SJCRH30 (cell line): ENCODE data around the gene NME7. TPM values are rescaled to one million over a fixed set of nuclear protein-coding genes. Genes with fewer than 3 reads are reported as not detected.

ENCODE experiments used
- DNase-seq, 2 experiments: peaks; one replicate each; pipeline ENCODE4 v3.0.0-alpha.2; 2015 to 2020
- H3K27ac ChIP-seq: fragments of 250-450 bp; sonication (Bioruptor Pico); 2 replicates; pipeline ENCODE4 v1.5.1; 2020; ENCODE audit warnings: mild to moderate bottlenecking, moderate library complexity
- H3K27me3 ChIP-seq: fragments of 250-450 bp; sonication (Bioruptor Pico); 2 replicates; pipeline ENCODE4 v1.5.1; 2020; ENCODE audit warnings: mild to moderate bottlenecking, moderate library complexity
- H3K36me3 ChIP-seq: fragments of 250-450 bp; sonication (Bioruptor Pico); 2 replicates; pipeline ENCODE4 v1.5.1; 2020; ENCODE audit warnings: mild to moderate bottlenecking, moderate library complexity
- H3K4me1 ChIP-seq: fragments of 250-450 bp; sonication (Bioruptor Pico); 2 replicates; pipeline ENCODE4 v1.5.1; 2020; ENCODE audit warnings: mild to moderate bottlenecking, moderate library complexity
- H3K4me3 ChIP-seq: fragments of 250-450 bp; sonication (Bioruptor Pico); 2 replicates; pipeline ENCODE4 v1.5.1; 2020; ENCODE audit warnings: mild to moderate bottlenecking, moderate library complexity
- H3K9me3 ChIP-seq: fragments of 250-450 bp; sonication (Bioruptor Pico); replicated peaks from 2 replicates; pipeline ENCODE4 v1.5.1; 2020; ENCODE audit warnings: mild to moderate bottlenecking, moderate library complexity
- total RNA-seq: library from RNA; depleted of rRNA; stranded (reverse); fragments of >200 nt; shearing (Covaris generic); gene quantifications from 2 replicates; pipeline ENCODE4 v1.2.3, GENCODE V29; 2014

NME7 gene
- total RNA-seq, 1 experiment from 2014 or later, result 20.7 TPM

DNA sequence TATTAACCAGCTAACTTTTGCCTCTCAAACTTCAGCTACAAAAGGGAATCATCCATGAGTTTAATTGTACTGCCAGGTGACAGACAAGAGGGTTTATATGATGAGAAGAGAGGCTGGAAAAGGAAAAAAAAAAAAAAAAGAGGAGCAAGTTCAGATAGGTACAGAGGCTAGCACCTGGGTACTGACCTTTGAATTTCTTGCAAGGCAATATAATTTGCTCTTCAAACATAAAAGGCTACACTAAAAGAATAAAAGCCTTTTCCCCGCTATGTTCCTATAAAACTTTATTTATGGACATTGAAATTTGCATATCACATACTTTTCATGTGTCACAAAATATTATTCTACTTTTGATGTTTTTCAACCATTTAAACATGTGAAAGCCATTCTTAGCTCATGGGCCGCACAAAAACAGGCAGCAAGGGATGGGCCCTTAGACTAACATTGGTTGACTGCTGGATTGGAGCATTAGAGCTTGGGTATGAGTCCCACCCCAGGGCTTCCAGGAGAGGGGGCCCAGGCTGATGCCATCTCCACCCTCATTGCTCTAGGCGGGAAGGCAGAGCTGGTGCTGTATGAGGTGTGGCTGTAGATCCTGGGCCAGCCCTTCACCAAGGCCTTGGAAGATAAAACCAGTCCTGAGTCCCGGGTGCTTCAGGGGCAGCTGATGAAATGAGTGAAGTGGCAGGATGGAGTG lies 216.8 kb downstream of the NME7 start:
- Histone ChIP-seq H3K4me3 (no peak overlapping the region), H3K9me3 (no peaks in the 10 kb centered on the region), H3K4me1 (no peaks in the 10 kb centered on the region), H3K27me3 (no peaks in the 10 kb centered on the region), H3K36me3 (no peaks in the 10 kb centered on the region), H3K27ac (no peak overlapping the region)
- DNase-seq, result no peak

DNA sequence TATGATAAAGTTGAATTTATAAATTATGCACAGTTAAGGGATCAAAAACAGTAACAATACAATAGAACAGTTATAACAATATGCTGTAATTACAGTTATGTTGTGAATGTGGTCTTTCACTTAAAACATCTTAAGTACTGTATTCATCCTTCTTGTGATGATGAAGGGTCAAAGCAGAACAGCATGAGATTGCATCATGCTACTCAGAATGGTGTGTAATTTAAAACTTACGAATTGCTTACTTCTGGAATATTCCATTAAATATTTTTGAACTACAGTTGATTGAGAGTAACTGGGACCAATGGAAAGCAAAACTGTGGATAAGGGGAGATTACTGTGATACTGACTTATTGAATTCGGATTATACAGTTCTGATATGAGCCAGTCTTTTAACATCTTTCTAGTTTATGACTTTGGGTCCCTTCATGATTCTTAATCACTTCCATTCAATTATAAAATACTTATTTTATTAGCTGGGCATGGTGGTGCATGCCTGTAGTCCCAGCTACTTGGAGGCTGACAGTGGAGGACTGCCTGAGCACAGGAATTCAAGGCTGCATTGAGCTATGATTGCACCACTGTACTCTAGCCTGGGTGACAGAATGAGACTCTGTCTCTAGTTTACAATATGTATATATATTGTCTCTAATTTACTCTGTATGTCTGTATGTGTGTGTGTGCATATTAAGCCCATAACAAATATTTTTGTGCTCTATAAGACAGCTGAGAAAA lies 217.9 kb downstream of the NME7 start:
- no peaks in the 10 kb centered on the region for H3K9me3 ChIP-seq
- H3K4me1 ChIP-seq, result no peaks in the 10 kb centered on the region
- H3K27ac ChIP-seq, result no peak overlapping the region
- no peaks in the 10 kb centered on the region for H3K36me3 ChIP-seq
- no peak overlapping the region for H3K4me3 ChIP-seq
- H3K27me3 ChIP-seq, result no peaks in the 10 kb centered on the region
- no peak for DNase-seq

DNA sequence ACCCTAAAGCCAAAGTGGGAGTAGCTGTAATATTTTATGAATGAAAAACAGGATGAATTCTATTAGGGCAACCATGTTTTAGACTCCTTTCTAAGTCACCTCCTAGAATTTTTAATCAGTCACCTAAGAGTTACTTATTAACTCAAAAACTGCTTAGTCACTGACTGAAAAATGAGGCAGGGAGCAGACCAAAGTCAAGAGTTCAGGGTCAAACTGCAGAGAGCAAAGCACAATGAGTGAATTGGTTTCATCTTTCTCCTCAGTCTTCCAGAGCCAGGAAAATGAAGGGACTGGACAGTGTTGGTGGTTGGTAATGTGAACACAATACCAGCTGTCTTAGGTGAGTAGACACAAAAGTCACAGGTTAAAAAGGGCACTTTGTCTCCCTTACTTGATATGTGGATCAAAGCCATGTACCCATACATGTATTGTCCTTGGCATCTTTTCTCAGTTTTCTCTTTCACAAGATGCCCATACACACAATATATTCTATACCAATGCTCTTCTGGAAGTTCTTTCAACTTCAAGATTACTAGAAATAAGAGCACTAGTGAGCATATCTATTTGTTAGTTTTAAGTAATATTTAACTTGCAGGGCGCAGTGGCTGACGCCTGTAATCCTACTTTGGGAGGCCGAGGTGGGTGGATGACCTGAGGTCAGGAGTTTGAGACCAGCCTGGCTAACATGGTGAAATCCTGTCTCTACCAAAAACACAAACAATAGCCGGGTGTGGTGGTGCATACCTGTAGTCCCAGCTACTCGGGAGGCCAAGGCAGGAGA lies 218.9 kb downstream of the NME7 start:
- DNase-seq, result no peak
- Histone ChIP-seq H3K27me3 (no peaks in the 10 kb centered on the region), H3K4me1 (no peaks in the 10 kb centered on the region), H3K9me3 (no peaks in the 10 kb centered on the region), H3K36me3 (no peaks in the 10 kb centered on the region), H3K27ac (no peak overlapping the region), H3K4me3 (no peak overlapping the region)

DNA sequence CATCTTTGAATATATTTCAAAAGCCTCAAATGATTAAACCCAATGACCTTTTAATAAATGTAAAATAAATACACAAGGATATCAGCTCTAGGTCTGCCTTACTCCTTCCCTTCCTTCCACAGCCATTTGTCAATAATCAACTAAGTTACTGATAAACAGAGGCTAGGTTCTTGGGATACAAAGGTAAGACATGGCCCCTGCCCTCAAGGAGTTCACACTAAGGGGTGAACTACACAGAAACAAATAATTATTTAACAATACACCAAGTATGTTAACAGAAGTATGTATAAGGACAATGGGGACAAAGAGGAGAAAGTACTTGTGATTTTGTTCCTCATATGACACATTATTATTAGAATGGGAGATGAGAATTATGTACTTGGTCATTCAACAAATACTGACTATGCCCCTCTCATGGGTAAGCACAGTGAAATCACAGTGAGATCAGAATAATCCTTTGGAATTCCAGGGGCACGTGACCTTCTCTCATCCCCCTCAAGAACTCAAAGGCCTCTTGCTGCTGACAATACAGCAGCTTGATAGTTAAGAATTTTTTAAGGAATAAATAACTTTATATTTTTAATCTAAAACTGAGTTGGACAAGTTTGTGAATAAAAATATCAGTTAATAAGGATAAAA lies 220.9 kb downstream of the NME7 start:
- DNase-seq, result no peak
- Histone ChIP-seq H3K36me3 (no peaks in the 10 kb centered on the region), H3K9me3 (no peaks in the 10 kb centered on the region), H3K4me3 (no peak overlapping the region), H3K27me3 (no peaks in the 10 kb centered on the region), H3K4me1 (no peaks in the 10 kb centered on the region), H3K27ac (no peak overlapping the region)

DNA sequence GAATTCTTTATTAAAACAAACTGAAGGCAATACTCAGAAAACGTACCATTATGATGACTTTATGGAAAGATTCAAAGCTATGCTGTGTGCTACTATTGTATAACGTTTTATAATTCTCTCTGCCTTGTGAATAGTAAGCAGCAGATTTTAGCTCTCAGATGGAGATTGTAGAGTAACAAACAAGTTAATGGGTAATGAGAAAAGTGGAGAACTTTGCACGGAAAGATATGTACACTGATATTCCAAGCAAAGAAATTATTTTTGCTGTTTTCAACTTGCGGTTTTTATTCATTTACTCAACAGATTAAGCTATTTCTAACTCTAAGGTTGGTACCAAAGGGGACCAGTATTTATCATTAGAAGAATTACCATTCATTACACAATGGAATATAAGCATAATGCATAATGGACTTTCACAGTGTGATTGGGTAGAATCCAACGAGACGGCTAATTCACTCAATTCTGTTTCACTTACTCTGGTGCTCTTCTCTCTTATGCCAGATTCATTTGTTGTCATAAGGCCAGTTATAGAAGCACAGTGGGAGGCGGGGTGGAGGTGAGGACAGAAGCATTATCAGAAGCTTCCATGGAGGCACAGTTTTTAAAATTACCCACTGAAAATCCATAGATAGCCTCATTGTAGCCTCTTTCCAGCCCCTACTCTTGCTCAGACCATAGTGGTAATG lies 222.5 kb downstream of the NME7 start:
- H3K4me3 ChIP-seq, result no peak overlapping the region
- no peak overlapping the region for H3K27ac ChIP-seq
- no peaks in the 10 kb centered on the region for H3K36me3 ChIP-seq
- no peaks in the 10 kb centered on the region for H3K9me3 ChIP-seq
- no peaks in the 10 kb centered on the region for H3K27me3 ChIP-seq
- no peaks in the 10 kb centered on the region for H3K4me1 ChIP-seq
- DNase-seq, result no peak

DNA sequence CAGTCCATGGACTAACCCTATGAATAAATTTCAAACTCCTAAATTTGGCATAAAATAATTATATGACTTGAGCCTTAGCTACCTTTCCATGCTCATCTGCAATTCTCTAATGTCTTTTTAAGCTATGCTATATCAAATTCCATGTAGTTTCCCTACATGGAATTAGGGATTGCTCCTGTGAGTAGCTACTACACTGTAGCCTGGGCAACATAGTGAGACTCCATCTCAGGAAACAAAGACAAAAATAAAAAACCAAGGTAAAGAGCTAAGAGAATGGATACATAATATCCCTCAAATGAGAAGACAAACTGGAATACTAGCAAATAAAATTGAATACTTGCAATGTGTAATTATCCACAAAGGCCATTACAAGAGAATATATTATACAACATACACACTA lies 223.6 kb downstream of the NME7 start:
- Histone ChIP-seq H3K4me3 (no peak overlapping the region), H3K9me3 (no peaks in the 10 kb centered on the region), H3K36me3 (no peaks in the 10 kb centered on the region), H3K27ac (no peak overlapping the region), H3K4me1 (no peaks in the 10 kb centered on the region), H3K27me3 (no peaks in the 10 kb centered on the region)
- DNase-seq, result no peak

DNA sequence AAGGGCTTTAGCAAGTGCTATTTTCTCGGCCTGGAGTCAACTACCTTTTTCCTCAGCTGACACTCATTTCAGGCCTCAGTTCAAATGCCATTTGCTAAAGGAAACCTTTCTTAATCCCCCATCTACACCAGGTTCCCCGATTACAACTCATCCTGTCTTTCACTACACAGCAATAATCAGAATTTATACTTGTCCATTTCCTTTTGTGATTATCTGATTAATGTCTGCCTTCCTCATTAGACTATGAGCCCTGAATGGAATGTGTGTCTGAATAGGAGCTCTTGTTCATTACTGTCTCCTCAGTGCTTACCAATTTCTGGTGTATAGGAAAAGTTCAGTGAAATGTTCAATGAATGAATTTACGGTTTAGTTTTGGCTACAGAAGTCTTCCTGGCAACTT lies 224.3 kb downstream of the NME7 start:
- no peaks in the 10 kb centered on the region for H3K9me3 ChIP-seq
- H3K36me3 ChIP-seq, result no peaks in the 10 kb centered on the region
- H3K27ac ChIP-seq, result no peak overlapping the region
- DNase-seq, result no peak
- no peak overlapping the region for H3K4me3 ChIP-seq
- no peaks in the 10 kb centered on the region for H3K27me3 ChIP-seq
- no peaks in the 10 kb centered on the region for H3K4me1 ChIP-seq

DNA sequence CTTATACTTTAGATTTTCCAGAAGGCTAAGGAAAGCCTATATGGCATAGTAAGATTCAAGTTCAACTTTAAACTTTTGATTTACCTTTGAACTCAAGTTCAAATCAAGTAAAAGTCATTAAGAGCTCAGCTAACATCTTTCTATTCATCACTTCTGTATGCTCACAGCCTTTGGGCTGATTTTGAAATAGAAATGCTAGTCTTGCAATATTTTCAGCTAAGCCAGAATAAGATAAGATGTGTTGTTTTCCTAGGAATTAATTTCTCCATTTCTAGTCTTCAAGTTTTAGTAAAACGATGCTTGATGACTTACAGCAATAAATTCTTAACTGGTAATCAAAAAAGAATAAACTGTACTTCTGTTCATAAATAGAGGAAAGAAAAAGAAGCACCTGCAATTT lies 225.5 kb downstream of the NME7 start:
- H3K27me3 ChIP-seq, result no peaks in the 10 kb centered on the region
- no peaks in the 10 kb centered on the region for H3K36me3 ChIP-seq
- no peak overlapping the region for H3K27ac ChIP-seq

DNA sequence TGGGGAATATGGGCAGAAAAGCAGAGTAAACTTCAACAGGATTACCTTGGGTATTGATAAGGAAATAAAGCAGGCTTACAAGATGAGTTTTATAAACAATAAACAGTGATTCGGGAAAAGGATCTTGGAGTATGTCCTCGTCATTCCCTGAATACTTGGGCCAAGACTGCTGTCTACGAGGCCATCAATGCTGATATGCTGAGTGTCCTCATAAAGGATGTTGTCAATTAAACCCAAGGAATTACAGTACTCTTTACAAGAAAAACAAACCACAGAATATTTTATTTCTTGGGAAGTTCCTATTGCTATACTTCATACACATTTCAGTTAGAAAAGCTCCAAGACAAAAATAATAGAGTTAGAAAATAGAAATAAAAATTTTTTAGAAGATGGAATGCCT lies 226.2 kb downstream of the NME7 start:
- H3K4me1 ChIP-seq, result no peaks in the 10 kb centered on the region
- no peak overlapping the region for H3K27ac ChIP-seq
- DNase-seq, result no peak
- H3K9me3 ChIP-seq, result no peaks in the 10 kb centered on the region
- no peaks in the 10 kb centered on the region for H3K36me3 ChIP-seq
- no peak overlapping the region for H3K4me3 ChIP-seq
- H3K27me3 ChIP-seq, result no peaks in the 10 kb centered on the region

More for the DNA sequence above, 225.5 kb downstream of the NME7 start:
- DNase-seq, result no peak
- Histone ChIP-seq H3K4me3 (no peak overlapping the region), H3K4me1 (no peaks in the 10 kb centered on the region), H3K9me3 (no peaks in the 10 kb centered on the region)

DNA sequence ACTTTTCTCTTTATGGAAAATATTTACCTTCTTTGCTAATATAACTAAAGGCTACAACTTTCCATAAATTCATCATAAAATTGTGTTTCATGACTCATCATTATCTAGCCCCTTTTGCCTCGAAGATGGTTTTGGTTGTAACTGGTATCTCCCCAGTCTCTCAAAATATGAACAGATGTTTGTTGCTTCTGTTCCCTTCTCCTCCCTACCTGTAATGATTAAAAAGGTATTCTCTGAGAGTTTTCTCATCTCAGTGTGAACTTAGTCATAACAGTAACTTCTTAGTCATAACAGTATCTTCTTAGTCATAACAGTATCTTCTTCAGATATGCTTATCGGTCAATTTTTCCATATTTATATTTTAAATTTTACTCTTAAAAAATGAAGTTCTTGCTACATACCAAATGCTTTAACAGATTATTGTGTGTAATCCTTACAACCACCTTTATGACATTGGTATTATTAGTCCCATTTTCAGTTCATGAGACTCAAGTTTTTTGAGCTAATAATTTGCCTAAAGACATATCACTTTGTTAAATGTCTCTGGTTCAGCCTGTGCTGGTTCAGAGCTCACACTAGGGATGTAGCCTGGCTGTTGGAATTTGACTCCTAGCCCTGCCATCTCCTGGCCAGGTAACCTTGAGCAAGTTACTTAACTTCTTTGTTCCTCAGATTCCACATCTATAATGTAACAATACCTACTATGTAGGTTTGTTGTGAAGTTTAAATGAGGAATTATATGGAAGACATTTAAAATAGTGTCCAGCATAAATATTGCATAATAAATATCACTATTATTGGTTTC lies 228.5 kb downstream of the NME7 start:
- no peak overlapping the region for H3K4me3 ChIP-seq
- H3K27me3 ChIP-seq, result no peaks in the 10 kb centered on the region
- no peaks in the 10 kb centered on the region for H3K36me3 ChIP-seq
- no peaks in the 10 kb centered on the region for H3K9me3 ChIP-seq
- no peak overlapping the region for H3K27ac ChIP-seq
- no peaks in the 10 kb centered on the region for H3K4me1 ChIP-seq
- no peak for DNase-seq

DNA sequence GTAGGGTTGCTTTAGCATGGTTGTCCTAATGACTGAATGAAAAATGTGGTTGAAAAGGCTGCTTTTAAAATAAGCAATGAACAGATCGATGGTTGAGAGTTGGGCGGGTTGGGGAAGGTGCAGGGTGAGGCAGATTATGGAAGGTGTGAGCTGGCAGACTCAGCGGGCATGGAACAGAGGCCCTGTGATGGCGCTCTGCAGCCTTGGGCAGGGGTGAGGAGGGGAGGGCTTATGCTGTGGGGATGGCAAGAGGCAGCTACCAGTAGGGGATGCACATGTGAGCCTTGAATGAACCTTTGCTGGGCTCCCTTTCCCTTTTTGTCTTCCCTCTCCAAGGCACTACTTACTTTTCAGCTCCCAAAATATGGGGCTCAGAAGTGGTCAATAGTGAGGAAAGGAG lies 230.2 kb downstream of the NME7 start:
- Histone ChIP-seq H3K27me3 (no peaks in the 10 kb centered on the region), H3K9me3 (no peaks in the 10 kb centered on the region), H3K4me3 (no peak overlapping the region), H3K36me3 (no peaks in the 10 kb centered on the region; the same call in 1 of the 2 replicates), H3K27ac (no peak overlapping the region), H3K4me1 (no peaks in the 10 kb centered on the region)
- no peak for DNase-seq

DNA sequence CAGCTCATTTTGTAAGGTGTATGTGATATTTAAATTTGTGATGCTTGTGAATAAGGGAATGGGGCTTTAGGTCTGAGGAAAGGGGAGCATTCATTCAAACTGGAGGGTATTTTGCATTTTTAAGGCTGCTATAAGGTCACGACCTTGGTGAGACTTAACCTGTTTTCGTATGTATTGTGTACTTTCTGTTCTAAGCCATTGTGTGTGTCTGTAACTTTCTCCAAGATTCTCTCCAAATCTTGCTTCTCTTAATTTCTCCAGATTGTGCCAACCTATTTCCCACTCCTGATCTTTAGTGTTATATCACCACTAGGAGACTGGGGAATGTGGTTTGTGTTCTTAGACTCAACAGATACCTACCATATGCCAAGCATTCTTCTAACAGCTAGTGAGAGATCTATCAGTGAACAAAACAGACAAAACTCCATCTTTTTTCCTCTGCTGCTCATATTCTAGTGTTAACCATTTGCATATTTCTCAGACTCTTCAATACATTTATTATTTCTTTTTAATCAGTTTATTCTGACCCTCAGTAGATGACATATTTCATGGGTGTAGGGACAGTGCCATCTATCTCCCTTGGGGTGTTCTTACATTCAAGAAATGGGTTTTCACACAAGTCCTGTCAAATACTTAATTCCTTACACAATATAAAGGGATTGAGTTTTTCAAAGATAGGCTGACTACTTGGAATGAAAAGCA lies 233.6 kb downstream of the NME7 start:
- DNase-seq, result no peak
- no peaks in the 10 kb centered on the region for H3K27me3 ChIP-seq
- peaks cover 9% of the 10 kb centered on the region for H3K36me3 ChIP-seq
- H3K9me3 ChIP-seq, result no peaks in the 10 kb centered on the region
- H3K4me1 ChIP-seq, result no peaks in the 10 kb centered on the region
- no peak overlapping the region for H3K27ac ChIP-seq
- no peak overlapping the region for H3K4me3 ChIP-seq

DNA sequence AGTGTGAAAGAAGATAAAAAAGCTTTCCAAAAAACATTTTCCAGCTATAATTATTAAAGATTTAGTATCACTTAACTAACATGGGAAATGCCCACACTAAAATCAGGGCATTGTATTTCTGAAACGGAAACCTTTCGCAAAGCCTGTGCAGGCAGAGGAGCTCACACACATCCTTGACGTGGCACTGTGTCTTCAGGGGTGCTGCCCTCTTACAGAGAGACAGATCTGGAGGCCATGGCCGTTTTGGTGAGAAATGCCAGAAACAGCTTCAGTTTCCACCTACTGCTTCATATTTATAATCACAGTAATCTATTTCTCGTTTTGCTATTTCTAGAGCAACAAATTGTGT lies 234.4 kb downstream of the NME7 start:
- no peaks in the 10 kb centered on the region for H3K27me3 ChIP-seq
- no peaks in the 10 kb centered on the region for H3K9me3 ChIP-seq
- no peak overlapping the region for H3K27ac ChIP-seq
- no peak overlapping the region for H3K4me3 ChIP-seq
- no peak for DNase-seq
- H3K4me1 ChIP-seq, result no peaks in the 10 kb centered on the region
- peaks cover 14% of the 10 kb centered on the region for H3K36me3 ChIP-seq
